Cardiac fibroblast (primary cell): ENCODE data around the gene THBD.

ENCODE experiments used
- DNase-seq, 2 donors: peaks; one replicate each; pipeline versions ENCODE4 v3.0.0 to v3.0.0-alpha.2; 2010; ENCODE audit warnings: low read depth in 2 of 2
- H3K4me3 ChIP-seq, 2 donors: replicated peaks in 1 of 2; 1 replicate in 1 of 2; 2 replicates in 1 of 2; pipeline ENCODE4 v1.5.1; 2011; ENCODE audit warnings: low read depth in 2 of 2, low read length in 2 of 2, mild to moderate bottlenecking in 2 of 2, moderate library complexity in 1 of 2
- TF ChIP-seq, protein P1 (sequence below): IDR thresholded peaks from one replicate; pipeline ENCODE4 v1.5.1; 2011; ENCODE audit warnings: low read depth, mild to moderate bottlenecking, low read length, inconsistent platforms

The THBD gene

GRCh38 chr20:23024701-23025100 is 24.8 kb downstream of the THBD start:
- TF ChIP-seq, protein P1, sequence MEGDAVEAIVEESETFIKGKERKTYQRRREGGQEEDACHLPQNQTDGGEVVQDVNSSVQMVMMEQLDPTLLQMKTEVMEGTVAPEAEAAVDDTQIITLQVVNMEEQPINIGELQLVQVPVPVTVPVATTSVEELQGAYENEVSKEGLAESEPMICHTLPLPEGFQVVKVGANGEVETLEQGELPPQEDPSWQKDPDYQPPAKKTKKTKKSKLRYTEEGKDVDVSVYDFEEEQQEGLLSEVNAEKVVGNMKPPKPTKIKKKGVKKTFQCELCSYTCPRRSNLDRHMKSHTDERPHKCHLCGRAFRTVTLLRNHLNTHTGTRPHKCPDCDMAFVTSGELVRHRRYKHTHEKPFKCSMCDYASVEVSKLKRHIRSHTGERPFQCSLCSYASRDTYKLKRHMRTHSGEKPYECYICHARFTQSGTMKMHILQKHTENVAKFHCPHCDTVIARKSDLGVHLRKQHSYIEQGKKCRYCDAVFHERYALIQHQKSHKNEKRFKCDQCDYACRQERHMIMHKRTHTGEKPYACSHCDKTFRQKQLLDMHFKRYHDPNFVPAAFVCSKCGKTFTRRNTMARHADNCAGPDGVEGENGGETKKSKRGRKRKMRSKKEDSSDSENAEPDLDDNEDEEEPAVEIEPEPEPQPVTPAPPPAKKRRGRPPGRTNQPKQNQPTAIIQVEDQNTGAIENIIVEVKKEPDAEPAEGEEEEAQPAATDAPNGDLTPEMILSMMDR, result no peak
- no peak overlapping the region for H3K4me3 ChIP-seq
- peak in 1 of 2 donors; percentile 44 for DNase-seq

DNA sequence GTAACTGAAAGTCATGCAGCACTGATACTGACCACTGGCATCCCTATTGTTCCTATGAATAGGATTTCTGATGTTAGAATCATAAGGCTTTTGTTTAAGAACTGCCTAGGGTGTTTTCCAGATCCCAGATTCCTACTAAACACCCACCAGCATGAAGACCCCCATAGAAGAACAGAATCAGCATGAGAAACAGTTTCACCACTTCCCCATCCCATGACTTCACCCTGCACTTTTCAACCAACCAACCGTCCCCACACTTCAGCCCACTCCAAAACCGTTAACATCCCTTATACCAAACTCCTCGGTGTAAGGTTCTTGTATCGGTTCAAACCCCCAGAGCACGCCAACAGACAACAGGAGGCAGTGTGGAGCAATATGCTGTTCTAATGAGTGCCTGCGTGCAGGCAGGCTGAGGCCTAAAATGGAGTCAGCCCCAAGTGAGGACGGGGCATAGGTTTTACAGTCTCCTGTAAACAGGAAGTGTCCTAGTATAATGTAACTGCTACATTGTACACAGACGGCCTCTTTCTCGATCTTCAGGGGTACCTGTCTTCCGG is 25.8 kb downstream of the THBD start:
- TF ChIP-seq, protein P1, result no peak
- DNase-seq, result no peak
- H3K4me3 ChIP-seq, result no peak overlapping the region

DNA sequence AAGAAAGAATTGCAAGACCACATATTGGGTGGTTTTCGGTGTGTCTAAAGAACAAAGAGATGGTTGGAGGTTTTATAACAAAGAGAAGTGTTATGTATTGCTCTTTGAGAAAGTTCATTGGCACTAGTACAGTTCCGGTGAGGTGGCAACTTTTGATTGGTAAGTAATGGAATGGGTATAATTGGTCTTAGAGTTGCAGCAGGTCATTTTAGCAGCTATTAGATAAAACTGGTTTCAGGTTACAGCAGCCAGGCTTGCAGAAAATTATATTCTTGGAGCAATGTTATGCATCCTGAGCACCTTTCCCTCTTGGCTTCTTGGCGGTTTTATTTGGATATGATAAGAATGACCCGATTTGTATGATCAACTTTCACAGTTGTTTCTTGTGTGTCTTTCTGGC is 26.6 kb downstream of the THBD start:
- TF ChIP-seq, protein P1, result no peak
- peak in 1 of 2 donors; percentile 45 for DNase-seq
- no peak overlapping the region for H3K4me3 ChIP-seq

DNA sequence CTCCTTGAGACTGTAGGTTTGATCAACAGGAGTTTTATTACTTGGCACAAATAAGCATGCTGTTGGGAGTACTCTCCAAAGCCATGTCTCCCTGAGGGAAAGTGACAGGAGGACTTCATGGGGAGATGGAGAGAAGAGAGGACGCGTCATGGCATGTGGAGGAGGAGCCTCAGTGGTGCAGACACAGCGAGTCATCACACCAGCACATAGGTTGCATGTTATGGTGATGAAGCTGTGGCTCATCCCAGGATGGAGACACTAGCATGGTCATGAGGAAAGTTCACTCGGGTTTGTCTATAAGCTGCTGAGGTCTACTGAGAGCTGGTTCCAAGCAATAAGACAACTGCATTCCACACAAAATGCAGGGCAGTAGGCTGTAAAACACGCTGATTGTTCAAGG is 27.5 kb downstream of the THBD start:
- DNase-seq, result peak in 1 of 2 donors; percentile 42
- H3K4me3 ChIP-seq, result no peak overlapping the region
- TF ChIP-seq, protein P1, result no peak

GRCh38 chr20:23021541-23021940 is 27.9 kb downstream of the THBD start:
- TF ChIP-seq, protein P1, result no peak
- no peak for DNase-seq
- no peak overlapping the region for H3K4me3 ChIP-seq

DNA sequence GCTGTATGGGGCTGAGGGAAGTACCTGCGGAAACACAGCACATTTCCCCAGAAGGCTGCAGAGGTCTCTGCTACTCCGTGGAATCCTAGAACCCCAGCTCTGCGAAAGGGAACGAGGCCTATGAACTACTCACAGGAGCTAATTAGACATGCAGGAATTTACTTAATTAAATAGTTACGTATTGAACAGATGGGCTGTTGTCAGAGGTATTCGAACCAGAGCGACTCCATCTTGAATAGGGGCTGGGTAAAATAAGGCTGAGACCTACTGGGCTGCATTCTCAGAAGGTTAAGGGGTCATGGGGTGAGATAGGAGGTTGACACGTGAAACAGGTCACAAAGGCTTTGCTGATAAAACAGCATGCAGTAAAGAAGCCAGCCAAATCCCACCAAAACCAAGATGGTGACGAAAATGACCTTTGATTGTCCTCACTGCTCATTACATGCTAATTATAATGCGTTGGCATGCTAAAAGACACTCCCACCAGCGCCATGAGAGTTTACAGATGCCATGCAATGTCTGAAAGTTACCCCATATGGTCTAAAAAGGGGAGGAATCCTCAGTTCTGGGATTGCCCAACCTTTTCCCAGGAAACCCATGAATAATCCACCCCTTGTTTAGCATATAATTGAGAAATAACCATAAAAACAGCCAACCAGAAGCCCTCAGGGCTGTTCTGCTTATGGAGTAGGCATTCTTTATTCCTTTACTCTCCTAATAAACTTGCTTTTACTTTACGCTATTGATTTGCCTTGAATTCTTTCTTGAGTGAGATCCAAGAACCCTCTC is 29.0 kb downstream of the THBD start:
- no peak overlapping the region for H3K4me3 ChIP-seq
- TF ChIP-seq, protein P1, result no peak
- no peak for DNase-seq
